K562 (cell line): ENCODE measurements around the gene PCBP2. TPM values are rescaled to one million over a fixed set of nuclear protein-coding genes. Genes with fewer than 3 reads are reported as not detected.

ENCODE experiments used
- ATAC-seq: fragments of 200-7000 bp; cut with Tn5 transposase; 3 replicates; pipeline ENCODE4 v1.9.1; 2020; ENCODE audit warnings: moderate library complexity
- BruUV-seq: library from RNA; stranded (reverse); fragments of 400-500 nt; replicated peaks from 2 replicates; lab custom pipeline; 2021; lab: Mats Ljungman, UMichigan
- CTCF ChIA-PET: fragments of 300-600 bp; formaldehyde crosslinking; extraction: SDS; loops from one replicate; lab custom pipeline; 2021; ENCODE audit warnings: low intra/inter-chr PET ratio; lab: Yijun Ruan, JAX
- POLR2A ChIA-PET: fragments of 300-600, 350-650 bp; sonication (Branson Sonifier 250); formaldehyde crosslinking; extraction: SDS; loops from one replicate; lab custom pipeline; 2021; ENCODE audit warnings: antibody characterized with exemption, inconsistent platforms; lab: Yijun Ruan, JAX
- DNase-seq, 4 experiments: peaks; one replicate each; pipeline versions ENCODE4 v3.0.0 to v3.0.0-alpha.2; 2011 to 2018; ENCODE audit warnings: low spot score in 3 of 4, mixed read lengths in 3 of 4; ENCODE audit errors: extremely low read depth in 1 of 4
- FAIRE-seq: peaks from 2 replicates; lab custom pipeline; 2011; peaks lifted over from hg19 to GRCh38; lab: Jason Lieb, UNC
- H2AFZ ChIP-seq: 2 replicates; pipeline ENCODE4 v1.6.0; 2011; ENCODE audit warnings: low read depth, low read length, control low read depth, inconsistent platforms
- H3K27ac ChIP-seq: fragments of 200-600 bp; 3 replicates; pipeline ENCODE4 v1.8.0; 2011; ENCODE audit warnings: low read depth, mild to moderate bottlenecking, control low read depth, inconsistent platforms, low read length, moderate library complexity, mixed read lengths; ENCODE audit errors: extremely low read depth
- H3K27me3 ChIP-seq, 2 experiments: fragments of 300-600 bp in 1 of 2; 2 replicates in 1 of 2; 3 replicates in 1 of 2; pipeline versions ENCODE4 v1.6.0 to v1.8.0; 2011; ENCODE audit warnings: inconsistent platforms in 2 of 2, low read length in 2 of 2, mild to moderate bottlenecking in 1 of 2, mixed read lengths in 1 of 2, moderate library complexity in 1 of 2; ENCODE audit not compliant: control insufficient read depth in 2 of 2, insufficient read depth in 2 of 2
- H3K36me3 ChIP-seq: fragments of 300-600 bp; 3 replicates; pipeline ENCODE4 v1.8.0; 2011; ENCODE audit warnings: mild to moderate bottlenecking, low read length, inconsistent platforms; ENCODE audit not compliant: control insufficient read depth, insufficient read depth
- H3K4me1 ChIP-seq, 2 experiments: fragments of 200-600 bp in 1 of 2; replicated peaks in 1 of 2; 2 replicates in 1 of 2; 3 replicates in 1 of 2; pipeline versions ENCODE4 v1.5.1 to v1.8.0; 2011; ENCODE audit warnings: inconsistent platforms in 2 of 2, low read length in 2 of 2, mild to moderate bottlenecking in 1 of 2, mixed read lengths in 1 of 2, moderate library complexity in 1 of 2; ENCODE audit not compliant: control insufficient read depth in 2 of 2, insufficient read depth in 2 of 2
- H3K4me2 ChIP-seq: 2 replicates; pipeline ENCODE4 v1.6.1; 2011; ENCODE audit warnings: low read length, control low read depth, inconsistent platforms, mixed read lengths; ENCODE audit not compliant: insufficient read depth
- H3K4me3 ChIP-seq: fragments of 200-600 bp; sonication (generic), shearing (Covaris generic); 2 replicates; pipeline ENCODE4 v1.5.1; 2016; ENCODE audit warnings: control low read depth, inconsistent platforms
- H3K79me2 ChIP-seq: fragments of 200-600 bp; 3 replicates; pipeline ENCODE4 v1.8.0; 2011; ENCODE audit warnings: low read length, inconsistent platforms; ENCODE audit not compliant: control insufficient read depth, insufficient read depth
- H3K9ac ChIP-seq, 2 experiments: 2 replicates each; pipeline versions ENCODE4 v1.6.0 to v1.6.1; 2011; ENCODE audit warnings: low read depth in 2 of 2, low read length in 2 of 2, control low read depth in 1 of 2, inconsistent platforms in 1 of 2, mild to moderate bottlenecking in 1 of 2, mixed read lengths in 1 of 2; ENCODE audit not compliant: insufficient read depth in 1 of 2
- H3K9me1 ChIP-seq: one replicate; pipeline ENCODE4 v1.6.0; 2011; ENCODE audit warnings: inconsistent platforms, mild to moderate bottlenecking, low read length, moderate library complexity; ENCODE audit not compliant: control insufficient read depth, insufficient read depth
- H3K9me3 ChIP-seq: replicated peaks from 2 replicates; pipeline ENCODE4 v1.5.1; 2011; ENCODE audit warnings: low read depth, low read length, inconsistent platforms; ENCODE audit not compliant: control insufficient read depth, insufficient read depth
- H4K20me1 ChIP-seq: replicated peaks from 2 replicates; pipeline ENCODE4 v1.6.1; 2011; ENCODE audit warnings: low read length, inconsistent platforms, mixed read lengths; ENCODE audit not compliant: control insufficient read depth, insufficient read depth
- BMI1 ChIP-seq: fragments of 150-350 bp; IDR thresholded peaks from 2 replicates; pipeline ENCODE4 v1.6.1; 2014; ENCODE audit warnings: low read length
- CHD2 ChIP-seq: IDR thresholded peaks from 2 replicates; pipeline ENCODE4 v1.6.1; 2011; ENCODE audit warnings: low read depth, low read length
- CTBP1 ChIP-seq: fragments of 450-650 bp; IDR thresholded peaks from 2 replicates; pipeline ENCODE4 v1.6.1; 2016; ENCODE audit warnings: borderline replicate concordance
- E2F6 ChIP-seq, 2 experiments: IDR thresholded peaks; 2 replicates each; pipeline ENCODE4 v1.6.1; 2011; ENCODE audit warnings: borderline replicate concordance in 1 of 2, control low read depth in 1 of 2, low read depth in 1 of 2, low read length in 1 of 2, mild to moderate bottlenecking in 1 of 2, mixed read lengths in 1 of 2, moderate library complexity in 1 of 2; ENCODE audit not compliant: insufficient read depth in 1 of 2, insufficient read length in 1 of 2, poor library complexity in 1 of 2, severe bottlenecking in 1 of 2; ENCODE audit errors: extremely low read depth in 1 of 2
- EGR1 ChIP-seq: fragments of 450-650 bp; conservative IDR thresholded peaks from 2 replicates; pipeline ENCODE4 v1.6.1; 2017; ENCODE audit warnings: mild to moderate bottlenecking
- HDAC6 ChIP-seq: IDR thresholded peaks from 2 replicates; pipeline ENCODE4 v1.6.1; 2012; ENCODE audit warnings: low read depth, mild to moderate bottlenecking, control low read depth, inconsistent platforms, low read length, moderate library complexity
- IRF1 ChIP-seq: sonication (generic); formaldehyde crosslinking; IDR thresholded peaks from 2 replicates; pipeline ENCODE4 v1.8.0; 2022; ENCODE audit warnings: missing genetic modification reagents, mild to moderate bottlenecking, borderline replicate concordance
- KDM2B ChIP-seq: fragments of 250-450 bp; sonication (Bioruptor Pico); IDR thresholded peaks from 2 replicates; pipeline ENCODE4 v1.8.0; 2021; ENCODE audit warnings: mild to moderate bottlenecking, moderate library complexity
- MIER1 ChIP-seq: fragments of 450-650 bp; IDR thresholded peaks from 2 replicates; pipeline ENCODE4 v1.6.1; 2016; ENCODE audit warnings: antibody characterized with exemption, mild to moderate bottlenecking, low read depth
- MYC ChIP-seq, 2 experiments: fragments of 250-450 bp in 1 of 2; sonication (Bioruptor Pico) in 1 of 2; IDR thresholded peaks; 2 replicates each; pipeline versions ENCODE4 v1.5.1 to v1.6.1; 2012 to 2021; ENCODE audit warnings: low read depth in 2 of 2, borderline replicate concordance in 1 of 2, improper control_type of control experiment in 1 of 2, low read length in 1 of 2, mild to moderate bottlenecking in 1 of 2, moderate library complexity in 1 of 2
- NR2C1 ChIP-seq, 2 experiments: fragments of 450-650 bp; IDR thresholded peaks; 2 replicates each; pipeline ENCODE4 v1.6.1; 2017; ENCODE audit warnings: mild to moderate bottlenecking in 2 of 2, antibody characterized with exemption in 1 of 2, inconsistent platforms in 1 of 2, missing compliant biosample characterization in 1 of 2, missing genetic modification characterization in 1 of 2
- PYGO2 ChIP-seq: fragments of 450-650 bp; IDR thresholded peaks from 2 replicates; pipeline ENCODE4 v1.6.1; 2016; ENCODE audit warnings: mild to moderate bottlenecking, missing genetic modification characterization, moderate library complexity, missing compliant biosample characterization
- RCOR1 ChIP-seq, 2 experiments: IDR thresholded peaks; 2 replicates each; pipeline ENCODE4 v1.6.1; 2012; ENCODE audit warnings: low read depth in 2 of 2, low read length in 2 of 2, borderline replicate concordance in 1 of 2, improper control_type of control experiment in 1 of 2
- RNF2 ChIP-seq: sonication (generic); IDR thresholded peaks from 2 replicates; pipeline ENCODE4 v1.6.1; 2016
- SMAD3 ChIP-seq: fragments of 450-650 bp; formaldehyde crosslinking; conservative IDR thresholded peaks from 2 replicates; pipeline ENCODE4 v1.4.0; 2020; ENCODE audit warnings: mild to moderate bottlenecking
- SMARCE1 ChIP-seq: fragments of 450-650 bp; IDR thresholded peaks from 2 replicates; pipeline ENCODE4 v1.7.1; 2016; ENCODE audit warnings: mild to moderate bottlenecking
- ZNF133 ChIP-seq: fragments of 250-450 bp; sonication (Bioruptor Pico); IDR thresholded peaks from 2 replicates; pipeline ENCODE4 v1.4.0; 2020; ENCODE audit warnings: mild to moderate bottlenecking
- ZNF23 ChIP-seq: fragments of 250-450 bp; sonication (Bioruptor Pico); IDR thresholded peaks from 2 replicates; pipeline ENCODE4 v1.4.0; 2020; ENCODE audit warnings: mild to moderate bottlenecking
- ZNF644 ChIP-seq: fragments of 200-800 bp; sonication (Bioruptor generic); IDR thresholded peaks from 2 replicates; pipeline ENCODE4 v1.6.1; 2016; ENCODE audit warnings: low read depth, missing genetic modification characterization, missing compliant biosample characterization
- WGBS: fragments of 100-300 bp; shearing (Covaris generic); methylation state at CpG from one replicate; pipeline ENCODE4 v1.1.6; 2016; ENCODE audit warnings: low coverage, mixed read lengths; ENCODE audit not compliant: insufficient coverage; ENCODE audit errors: missing lambda C conversion rate; 5-methylcytosine and 5-hydroxymethylcytosine counted together
- in situ Hi-C: fragments of 300-500 bp; cut with MboI; formaldehyde crosslinking; loops from 4 replicates; pipeline ENCODE4 v1.15.0; 2018; ENCODE audit warnings: inconsistent platforms, mixed read lengths
- intact Hi-C: fragments of 100-400 bp; cut with micrococcal nuclease; formaldehyde crosslinking; loops from 2 replicates; pipeline ENCODE4 v1.14.2; 2022
- polyA plus RNA-seq, 8 experiments: library from polyadenylated mRNA; depleted of rRNA in 4 of 8; stranded (reverse) in 5 of 8; unstranded in 3 of 8; fragments of >200 nt; fragmentation: Nextera tagmentation in 2 of 8; fragmentation: Illumina TruSeq in 1 of 8; extraction: Ambion mirVana in 2 of 8; extraction: Trizol in 1 of 8; gene quantifications; 2 replicates each; pipeline versions ENCODE4 v1.2.1 to v1.2.3, GENCODE V29; 2011 to 2014; ENCODE audit warnings: inconsistent platforms in 1 of 8, missing spikeins in 1 of 8
- total RNA-seq, 7 experiments: library from RNA; depleted of rRNA in 6 of 7; stranded (reverse); fragments of >200 nt in 6 of 7; fragmentation: Illumina TruSeq in 2 of 7; extraction: Trizol in 2 of 7; gene quantifications; 2 replicates each; pipeline versions ENCODE4 v1.2.1 to v1.2.3, GENCODE V29; 2011 to 2021; ENCODE audit warnings: low replicate concordance in 1 of 7

PCBP2 gene
- total and polyA plus RNA-seq, 9 of the 15 experiments (the other 6 are each of a cell fraction or from before 2014, with no cell fraction given): 137 to 831 (median 328) TPM

- CTCF ChIA-PET: no interaction called here
- WGBS: 14% methylated on average over 8 of the region's 9 CpGs
- TF ChIP-seq KDM2B (CRISPR knock-in tag): no peak
- TF ChIP-seq SMAD3: no peak
- no peak for TF ChIP-seq NR2C1 (IDR thresholded peaks at IDR 0.05)
- 0 out of 2 replicates have a peak, but pooled peaks have one; percentile 16 for TF ChIP-seq NR2C1 (tag; IDR thresholded peaks at IDR 0.05)
- TF ChIP-seq ZNF23 (CRISPR knock-in tag): no peak
- peak; percentile 80; the same call in 1 of the 2 replicates for TF ChIP-seq CTBP1
- TF ChIP-seq MIER1: no peak
- no peak for TF ChIP-seq IRF1 (CRISPR knock-in tag)
- TF ChIP-seq RCOR1 (IDR thresholded peaks at IDR 0.05; ENCODE audit: borderline replicate concordance in 1 of 2, low read depth in 2 of 2, low read length in 2 of 2): peak in 1 of 2 experiments; percentile 87; a peak in 2 of 4 replicates
- no peak for TF ChIP-seq ZNF133 (CRISPR knock-in tag)
- no peak for TF ChIP-seq PYGO2
- TF ChIP-seq SMARCE1: 0 out of 2 replicates have a peak, but pooled peaks have one; percentile 37
- peak in 1 of 2 experiments; percentile 42 for TF ChIP-seq E2F6 (IDR thresholded peaks at IDR 0.05; ENCODE audit: borderline replicate concordance in 1 of 2, extremely low read depth in 1 of 2, insufficient read depth in 1 of 2, insufficient read length in 1 of 2, low read depth in 1 of 2, low read length in 1 of 2, poor library complexity in 1 of 2, severe bottlenecking in 1 of 2)
- TF ChIP-seq EGR1: peak; percentile 69
- peak; percentile 59; the same call in 1 of the 2 replicates for TF ChIP-seq BMI1
- TF ChIP-seq CHD2: 0 out of 2 replicates have a peak, but pooled peaks have one; percentile 26
- TF ChIP-seq ZNF644 (tag): no peak
- peak; percentile 78; the same call in 1 of the 2 replicates for TF ChIP-seq RNF2
- TF ChIP-seq MYC (IDR thresholded peaks at IDR 0.05; ENCODE audit: low read depth, low read length): peak; percentile 76
- no peak for TF ChIP-seq MYC (CRISPR knock-in tag; IDR thresholded peaks at IDR 0.05; ENCODE audit: borderline replicate concordance, low read depth)
- TF ChIP-seq HDAC6: no peak
These were observed 27.0 kb upstream of the PCBP2 start for GRCh38 chr12:53424626-53425514.

More at GRCh38 chr12:53424626-53425514, 27.0 kb upstream of the PCBP2 start:
- FAIRE-seq: peak; percentile 79
- DNase-seq: peak; percentile 84 to 92 (median 88)
- no peaks in the 10 kb centered on the region for H3K9me3 ChIP-seq
- H3K4me3 ChIP-seq: peak overlapping the region; percentile 36
- H3K27me3 ChIP-seq: no peaks in the 10 kb centered on the region
- no TSS peak for BruUV-seq
- peak; percentile 75 for ATAC-seq
- peak overlapping the region; percentile 89 for H3K4me2 ChIP-seq
- H4K20me1 ChIP-seq: no peaks in the 10 kb centered on the region
- peak overlapping the region; percentile 65 to 98 for H3K9ac ChIP-seq
- peak overlapping the region; percentile 63 for H3K27ac ChIP-seq
- in situ Hi-C loops: loop anchor here (5.0 kb wide), 1 partner anchor 68 kb away; no protein-coding TSS in a partner anchor
- peak overlapping the region; percentile 77 for H2AFZ ChIP-seq
- POLR2A ChIA-PET: interaction anchor here (0.6 to 3.1 kb wide), 9 partner anchors 10 to 82 kb away, joined by 3 to 13 read pairs (median 4); partner anchors contain the start of gene PRR13
- intact Hi-C loops: loop anchor here (5.0 to 10.0 kb wide), 2 partner anchors 82 to 100 kb away; partner anchors contain the start of genes AAAS and NPFF
- peaks cover 19% of the 10 kb centered on the region for H3K79me2 ChIP-seq
- H3K9me1 ChIP-seq: no peaks in the 10 kb centered on the region
- H3K36me3 ChIP-seq: peaks cover 19% of the 10 kb centered on the region; the same call in 2 of the 3 replicates
- H3K4me1 ChIP-seq: peaks cover 41 to 44% of the 10 kb centered on the region in 2 experiments
